Immature natural killer cell (primary cell): ENCODE results near the gene ZNF358. TPM values are rescaled to one million over a fixed set of nuclear protein-coding genes. Genes with fewer than 3 reads are reported as not detected.

Experiments
- DNase-seq, 3 donors: peaks; one replicate each; pipeline ENCODE4 v3.0.0; 2022; ENCODE audit warnings: mixed read lengths in 1 of 3
- H3K27ac Mint-ChIP-seq, 6 donors: one replicate each; pipeline ENCODE4 v1.8.0; 2020; ENCODE audit warnings: mixed read lengths in 6 of 6, mild to moderate bottlenecking in 5 of 6, inconsistent platforms in 4 of 6, moderate library complexity in 3 of 6
- H3K27me3 Mint-ChIP-seq, 3 donors: one replicate each; pipeline ENCODE4 v1.8.0; 2020 to 2021; ENCODE audit warnings: low read depth in 3 of 3, mild to moderate bottlenecking in 3 of 3, mixed read lengths in 3 of 3, moderate library complexity in 3 of 3, inconsistent platforms in 1 of 3
- H3K36me3 Mint-ChIP-seq, 3 donors: one replicate each; pipeline ENCODE4 v1.8.0; 2020; ENCODE audit warnings: mixed read lengths in 3 of 3, inconsistent platforms in 2 of 3, mild to moderate bottlenecking in 2 of 3
- H3K4me1 Mint-ChIP-seq, 2 donors: one replicate each; pipeline ENCODE4 v1.8.0; 2020; ENCODE audit warnings: inconsistent platforms in 2 of 2, mild to moderate bottlenecking in 2 of 2, mixed read lengths in 2 of 2, moderate library complexity in 1 of 2
- H3K4me3 Mint-ChIP-seq, 5 donors: one replicate each; pipeline ENCODE4 v1.8.0; 2020; ENCODE audit warnings: mild to moderate bottlenecking in 5 of 5, mixed read lengths in 5 of 5, inconsistent platforms in 3 of 5, moderate library complexity in 3 of 5
- H3K9me3 Mint-ChIP-seq, 6 donors: one replicate each; pipeline ENCODE4 v1.8.0; 2020; ENCODE audit warnings: mild to moderate bottlenecking in 6 of 6, mixed read lengths in 6 of 6, inconsistent platforms in 4 of 6, moderate library complexity in 3 of 6
- polyA plus RNA-seq, 3 donors: library from polyadenylated mRNA; unstranded; fragments of 300-500 nt; fragmentation: Illumina TruSeq; gene quantifications; one replicate each; pipeline ENCODE4 v1.2.3, GENCODE V29; 2021

ZNF358 gene
- polyA plus RNA-seq, 3 donors from 2014 or later = 1.3 to 3.1 (median 1.8) TPM

- Mint-ChIP-seq H3K36me3 (no peaks in the 10 kb centered on the region), H3K27ac (peak overlapping the region in 3 of 6 donors; percentile 49 to 79 (median 57)), H3K4me3 (peak overlapping the region; percentile 69 to 83 (median 79)), H3K27me3 (peaks cover 1 to 13% (median 4%) of the 10 kb centered on the region in 3 donors), H3K4me1 (peaks cover 23 to 28% of the 10 kb centered on the region in 2 donors), H3K9me3 (no peaks in the 10 kb centered on the region)
- no peak for DNase-seq
These were observed 975 bp downstream of the ZNF358 start for GRCh38 chr19:7516878-7517277.

- no peak for DNase-seq
- H3K27ac Mint-ChIP-seq = no peak overlapping the region
- no peaks in the 10 kb centered on the region for H3K9me3 Mint-ChIP-seq
- H3K36me3 Mint-ChIP-seq = no peaks in the 10 kb centered on the region
- H3K27me3 Mint-ChIP-seq = peaks cover 7 to 15% (median 14%) of the 10 kb centered on the region in 3 donors
- peak overlapping the region in 1 of 5 donors; percentile 44 for H3K4me3 Mint-ChIP-seq
- H3K4me1 Mint-ChIP-seq = peaks cover 34 to 35% of the 10 kb centered on the region in 2 donors
These were observed 3.6 kb downstream of the ZNF358 start for GRCh38 chr19:7519361-7520130.

GRCh38 chr19:7520131-7521051, 4.5 kb downstream of the ZNF358 start:
- no peaks in the 10 kb centered on the region for H3K36me3 Mint-ChIP-seq
- H3K27ac Mint-ChIP-seq = no peak overlapping the region
- H3K27me3 Mint-ChIP-seq = peaks cover 7 to 13% (median 8%) of the 10 kb centered on the region in 3 donors
- H3K4me3 Mint-ChIP-seq = no peak overlapping the region
- DNase-seq = no peak
- no peaks in the 10 kb centered on the region for H3K9me3 Mint-ChIP-seq
- H3K4me1 Mint-ChIP-seq = peaks cover 31 to 32% of the 10 kb centered on the region in 2 donors

- Mint-ChIP-seq H3K4me1 (peaks cover 26% of the 10 kb centered on the region in 2 donors), H3K9me3 (no peaks in the 10 kb centered on the region), H3K36me3 (no peaks in the 10 kb centered on the region), H3K4me3 (peak overlapping the region; percentile 74 to 93 (median 88)), H3K27me3 (peaks cover 5 to 13% (median 7%) of the 10 kb centered on the region in 3 donors), H3K27ac (peak overlapping the region in 5 of 6 donors; percentile 14 to 86 (median 76))
- no peak for DNase-seq
These were observed 5.7 kb downstream of the ZNF358 start for GRCh38 chr19:7521551-7522071.

GRCh38 chr19:7522072-7522922, 6.4 kb downstream of the ZNF358 start, which contains the start of gene MCOLN1:
MCOLN1 (plus strand) TSS chr19:7522624; CDS start chr19:7522751, 127 bp downstream.
- Mint-ChIP-seq H3K4me1 (peaks cover 19% of the 10 kb centered on the region in 2 donors), H3K4me3 (peak within 1 kb of the TSS; percentile 74 to 93 (median 88)), H3K27me3 (peaks cover 5 to 13% (median 7%) of the 10 kb centered on the region in 3 donors), H3K27ac (peak within 1 kb of the TSS in 5 of 6 donors; percentile 14 to 86 (median 79)), H3K9me3 (no peaks in the 10 kb centered on the region), H3K36me3 (no peaks in the 10 kb centered on the region)
- DNase-seq = peak; percentile 98 to 99 (median 99)

GRCh38 chr19:7522923-7523667, 7.2 kb downstream of the ZNF358 start:
- H3K27ac Mint-ChIP-seq = peak overlapping the region in 1 of 6 donors; percentile 19
- H3K4me1 Mint-ChIP-seq = peaks cover 14 to 15% of the 10 kb centered on the region in 2 donors

GRCh38 chr19:7524523-7524922, 8.6 kb downstream of the ZNF358 start:
- H3K27ac Mint-ChIP-seq = no peak overlapping the region
- no peak for DNase-seq
- no peaks in the 10 kb centered on the region for H3K9me3 Mint-ChIP-seq
- peaks cover 14% of the 10 kb centered on the region in 2 donors for H3K4me1 Mint-ChIP-seq
- peak overlapping the region in 3 of 5 donors; percentile 12 to 42 (median 21) for H3K4me3 Mint-ChIP-seq
- H3K27me3 Mint-ChIP-seq = peaks cover 5 to 12% (median 7%) of the 10 kb centered on the region in 3 donors
- H3K36me3 Mint-ChIP-seq = peaks cover 0 to 3% (median 0%) of the 10 kb centered on the region in 3 donors

More at GRCh38 chr19:7522923-7523667, 7.2 kb downstream of the ZNF358 start:
- H3K4me3 Mint-ChIP-seq = peak overlapping the region; percentile 53 to 77 (median 65)
- no peaks in the 10 kb centered on the region for H3K36me3 Mint-ChIP-seq
- no peaks in the 10 kb centered on the region for H3K9me3 Mint-ChIP-seq
- no peak for DNase-seq
- peaks cover 5 to 12% (median 7%) of the 10 kb centered on the region in 3 donors for H3K27me3 Mint-ChIP-seq

GRCh38 chr19:7524992-7525739, 9.3 kb downstream of the ZNF358 start:
- H3K9me3 Mint-ChIP-seq = no peaks in the 10 kb centered on the region
- no peak overlapping the region for H3K27ac Mint-ChIP-seq
- H3K4me1 Mint-ChIP-seq = peaks cover 14% of the 10 kb centered on the region in 2 donors
- H3K27me3 Mint-ChIP-seq = peaks cover 5 to 13% (median 7%) of the 10 kb centered on the region in 3 donors
- peaks cover 0 to 3% (median 0%) of the 10 kb centered on the region in 3 donors for H3K36me3 Mint-ChIP-seq
- peak overlapping the region in 1 of 5 donors; percentile 38 for H3K4me3 Mint-ChIP-seq
- no peak for DNase-seq

GRCh38 chr19:7526059-7526929, 10.4 kb downstream of the ZNF358 start:
- no peak for DNase-seq
- Mint-ChIP-seq H3K27me3 (peaks cover 5 to 13% (median 7%) of the 10 kb centered on the region in 3 donors), H3K27ac (no peak overlapping the region), H3K9me3 (no peaks in the 10 kb centered on the region), H3K4me3 (no peak overlapping the region), H3K4me1 (peaks cover 12 to 14% of the 10 kb centered on the region in 2 donors), H3K36me3 (peaks cover 0 to 6% (median 0%) of the 10 kb centered on the region in 3 donors)

- no peaks in the 10 kb centered on the region for H3K9me3 Mint-ChIP-seq
- peaks cover 0 to 6% (median 0%) of the 10 kb centered on the region in 3 donors for H3K36me3 Mint-ChIP-seq
- no peak for DNase-seq
- H3K27ac Mint-ChIP-seq = no peak overlapping the region
- no peak overlapping the region for H3K4me3 Mint-ChIP-seq
- peaks cover under 1 to 6% of the 10 kb centered on the region in 2 donors for H3K4me1 Mint-ChIP-seq
- H3K27me3 Mint-ChIP-seq = peaks cover 0 to 7% (median 0%) of the 10 kb centered on the region in 3 donors
These were observed 11.8 kb downstream of the ZNF358 start for GRCh38 chr19:7527516-7528191.
